ENCODE data around the gene FMNL2.

FMNL2 gene

GRCh38 chr2:152615177-152615576, 280.2 kb downstream of the FMNL2 start:
- DNase-seq (ENCODE audit: low read depth): no peak
- no peak for TF ChIP-seq CTCF (IDR thresholded peaks at IDR 0.05; ENCODE audit: low read length, missing control alignments)
- H3K4me3 ChIP-seq (replicated peaks; ENCODE audit: low read depth, low read length): no peak overlapping the region

- TF ChIP-seq CTCF (IDR thresholded peaks at IDR 0.05; ENCODE audit: low read length, missing control alignments): no peak
- DNase-seq (ENCODE audit: low read depth): no peak
- H3K4me3 ChIP-seq (replicated peaks; ENCODE audit: low read depth, low read length): no peak overlapping the region
These were observed 282.6 kb downstream of the FMNL2 start for GRCh38 chr2:152617456-152618192.

- no peak for TF ChIP-seq CTCF (IDR thresholded peaks at IDR 0.05; ENCODE audit: low read length, missing control alignments)
- no peak overlapping the region for H3K4me3 ChIP-seq (replicated peaks; ENCODE audit: low read depth, low read length)
- DNase-seq (ENCODE audit: low read depth): no peak
These were observed 283.2 kb downstream of the FMNL2 start for GRCh38 chr2:152618193-152618564.

- no peak overlapping the region for H3K4me3 ChIP-seq (replicated peaks; ENCODE audit: low read depth, low read length)
- no peak for DNase-seq (ENCODE audit: low read depth)
- no peak for TF ChIP-seq CTCF (IDR thresholded peaks at IDR 0.05; ENCODE audit: low read length, missing control alignments)
These were observed 285.2 kb downstream of the FMNL2 start for GRCh38 chr2:152620208-152620607.

- DNase-seq (ENCODE audit: low read depth): no peak
- TF ChIP-seq CTCF (IDR thresholded peaks at IDR 0.05; ENCODE audit: low read length, missing control alignments): no peak
- no peak overlapping the region for H3K4me3 ChIP-seq (replicated peaks; ENCODE audit: low read depth, low read length)
These were observed 286.0 kb downstream of the FMNL2 start for GRCh38 chr2:152620985-152621384.

- no peak for DNase-seq (ENCODE audit: low read depth)
- TF ChIP-seq CTCF (IDR thresholded peaks at IDR 0.05; ENCODE audit: low read length, missing control alignments): no peak
These were observed 287.2 kb downstream of the FMNL2 start for GRCh38 chr2:152622219-152622618.

More at GRCh38 chr2:152622219-152622618, 287.2 kb downstream of the FMNL2 start:
- H3K4me3 ChIP-seq (replicated peaks; ENCODE audit: low read depth, low read length): no peak overlapping the region

All from fibroblast of pulmonary artery (primary cell).